SK-MEL-5 (cell line): ENCODE results near the gene NME4. TPM values are rescaled to one million over a fixed set of nuclear protein-coding genes. Genes with fewer than 3 reads are reported as not detected.
"Not testable (repeated sequence)": the region's sequence is repeated elsewhere in the genome, so short reads cannot be mapped to it uniquely, and the experiment has no call there.

Source experiments
- DNase-seq: peaks from one replicate; pipeline ENCODE4 v3.0.0-alpha.2; 2016; ENCODE audit warnings: low read depth, low spot score
- in situ Hi-C: cut with HindIII; loops from 2 replicates; pipeline ENCODE4 v1.10.0; 2016; ENCODE audit warnings: low sequenced_read_pairs, high pct_unique_total_duplicates, low pct_unique_long_range_greater_than_20kb
- total RNA-seq: library from RNA; depleted of rRNA; stranded (reverse); fragments of >200 nt; shearing (Covaris generic); gene quantifications from 2 replicates; pipeline ENCODE4 v1.2.3, GENCODE V29; 2014

The NME4 gene
- total RNA-seq, 1 experiment from 2014 or later: 176 TPM

DNA sequence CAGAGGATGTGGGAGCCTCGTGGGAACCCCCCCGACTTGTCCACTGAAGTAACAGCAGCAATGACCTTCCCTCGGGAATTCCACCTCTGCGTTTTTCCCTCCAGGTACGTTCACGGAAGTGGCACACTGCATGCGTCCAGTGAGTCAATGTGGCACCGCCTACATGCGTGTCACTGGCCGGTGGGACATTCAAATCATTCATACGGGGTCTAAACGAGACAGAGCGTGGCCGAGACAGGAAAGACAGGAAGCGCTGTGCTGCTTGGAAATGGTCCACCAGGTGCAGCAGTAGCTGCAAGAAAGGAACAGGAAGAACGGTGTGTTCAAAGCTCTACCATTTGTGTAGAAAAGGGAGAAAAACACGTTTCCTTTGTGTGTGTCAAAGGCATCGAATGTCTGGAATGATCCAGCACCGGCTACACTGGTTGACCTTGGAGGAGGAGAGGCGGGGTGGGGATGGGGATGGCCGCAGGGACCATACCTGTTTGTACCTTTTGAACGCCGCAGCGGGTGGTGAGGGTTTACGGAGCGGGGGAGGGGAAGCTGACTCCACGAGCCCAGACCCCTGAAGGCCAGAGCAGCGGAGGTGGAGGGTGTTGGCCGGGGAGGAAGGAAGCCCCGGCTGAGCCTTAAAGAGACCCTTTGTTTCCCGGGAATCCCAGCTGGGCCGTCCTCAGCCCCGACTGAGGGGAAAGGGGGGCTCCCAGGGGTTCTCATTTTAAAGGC lies 13.5 kb upstream of the NME4 start:
- DNase-seq: peak; percentile 49
- in situ Hi-C loops: no loop called here

DNA sequence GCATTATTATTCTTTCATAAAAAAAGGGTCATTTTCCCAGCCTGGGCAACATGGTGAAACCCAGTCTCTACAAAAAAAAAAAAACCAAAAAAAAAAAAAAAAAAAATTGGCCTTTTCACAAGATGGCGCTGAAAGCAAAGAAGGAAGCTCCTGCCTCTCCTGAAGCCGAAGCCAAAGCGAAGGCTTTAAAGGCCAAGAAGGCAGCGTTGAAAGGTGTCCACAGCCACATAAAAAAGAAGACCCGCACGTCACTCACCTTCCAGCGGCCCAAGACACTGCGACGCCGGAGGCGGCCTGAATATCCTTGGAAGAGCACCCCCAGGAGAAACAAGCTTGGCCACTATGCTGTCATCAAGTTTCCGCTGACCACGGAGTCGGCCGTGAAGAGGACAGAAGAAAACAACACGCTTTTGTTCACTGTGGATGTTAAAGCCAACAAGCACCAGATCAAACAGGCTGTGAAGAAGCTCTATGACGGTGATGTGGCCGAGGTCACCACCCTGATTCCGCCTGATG lies 10.3 kb upstream of the NME4 start:
- peak; percentile 96 for DNase-seq
- in situ Hi-C loops: no loop called here

DNA sequence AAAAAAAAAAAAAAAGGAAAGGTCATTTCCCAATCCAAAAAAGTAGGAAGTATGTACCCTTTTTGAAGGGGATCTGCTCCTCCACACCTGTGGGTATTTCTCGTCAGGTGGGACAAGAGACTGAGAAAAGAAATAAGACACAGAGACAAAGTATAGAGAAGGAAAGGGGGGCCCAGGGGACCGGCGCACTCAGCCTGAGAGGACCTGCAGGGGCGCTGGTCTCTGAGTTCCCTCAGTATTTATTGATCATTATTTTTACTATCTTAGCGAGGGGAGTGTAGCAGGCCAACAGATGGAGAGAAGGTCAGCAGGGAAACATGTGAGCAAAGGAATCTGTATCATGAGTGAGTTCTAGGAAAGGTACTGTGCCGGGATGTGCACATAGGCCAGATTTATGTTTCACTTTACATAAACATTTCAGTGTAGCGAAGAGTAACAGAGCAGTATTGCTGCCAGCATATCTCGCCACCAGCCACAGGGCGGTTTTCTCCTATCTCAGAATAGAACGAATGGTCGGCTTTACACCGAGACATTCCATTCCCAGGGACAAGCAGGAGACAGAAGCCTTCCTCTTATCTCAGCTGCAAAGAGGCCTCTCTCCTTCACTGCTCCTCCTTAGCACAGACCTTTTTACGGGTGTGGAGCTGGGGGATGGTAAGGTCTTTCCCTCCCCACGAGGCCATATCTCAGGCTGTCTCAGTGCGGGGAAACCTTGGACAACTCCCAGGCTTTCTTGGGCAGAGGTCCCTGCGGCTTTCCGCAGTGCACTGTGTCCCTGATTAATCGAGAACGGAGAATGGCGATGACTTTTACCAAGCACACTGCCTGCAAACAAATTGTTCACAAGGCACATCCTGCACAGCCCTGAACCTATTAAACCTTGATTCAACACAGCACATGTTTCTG lies 9.0 kb upstream of the NME4 start:
- DNase-seq, in situ Hi-C loops: not testable (repeated sequence)

DNA sequence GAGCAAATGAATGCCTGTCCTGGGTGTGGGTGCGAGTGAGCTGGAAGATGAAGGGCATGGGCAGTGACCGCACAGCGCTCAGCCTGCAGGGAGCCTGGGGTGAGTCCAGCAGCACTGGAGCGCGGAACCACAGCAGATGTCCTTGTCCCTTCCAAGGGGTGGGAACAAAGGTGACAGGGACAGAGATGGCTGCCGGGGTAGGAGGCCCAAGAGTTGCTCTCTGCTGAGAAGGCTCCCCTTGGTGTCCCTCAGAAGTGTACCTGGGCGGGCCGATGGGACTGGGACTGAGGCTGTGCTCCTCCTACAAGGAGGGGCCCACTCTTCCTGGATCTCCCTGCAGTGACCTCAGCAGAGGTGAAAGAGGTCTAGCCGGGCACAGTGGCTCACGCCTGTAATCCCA lies 7.6 kb upstream of the NME4 start:
- in situ Hi-C loops: no loop called here
- no peak for DNase-seq

DNA sequence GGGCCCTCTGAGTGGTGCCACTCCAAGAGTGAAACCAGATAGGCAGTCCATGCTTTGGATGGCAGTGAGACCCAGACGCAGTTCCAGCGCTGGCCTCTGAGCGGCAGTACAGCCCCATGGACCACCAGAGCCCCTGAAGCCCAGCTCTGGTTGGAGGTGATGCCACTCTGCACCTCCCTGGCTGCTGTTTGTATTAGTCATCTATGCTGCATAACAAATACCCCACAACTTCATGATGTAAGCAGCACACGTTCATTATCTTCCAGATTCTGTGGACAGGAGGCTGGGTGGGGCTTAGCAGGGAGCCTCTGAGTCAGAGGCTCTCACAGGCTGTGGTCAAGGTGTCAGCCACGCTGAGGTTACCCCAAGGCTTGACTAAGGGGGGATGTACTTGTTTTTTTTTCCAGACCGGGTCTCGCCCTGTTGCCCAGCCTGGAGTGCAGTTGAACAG lies 5.1 kb upstream of the NME4 start:
- in situ Hi-C loops: no loop called here
- DNase-seq: peak; percentile 58

DNA sequence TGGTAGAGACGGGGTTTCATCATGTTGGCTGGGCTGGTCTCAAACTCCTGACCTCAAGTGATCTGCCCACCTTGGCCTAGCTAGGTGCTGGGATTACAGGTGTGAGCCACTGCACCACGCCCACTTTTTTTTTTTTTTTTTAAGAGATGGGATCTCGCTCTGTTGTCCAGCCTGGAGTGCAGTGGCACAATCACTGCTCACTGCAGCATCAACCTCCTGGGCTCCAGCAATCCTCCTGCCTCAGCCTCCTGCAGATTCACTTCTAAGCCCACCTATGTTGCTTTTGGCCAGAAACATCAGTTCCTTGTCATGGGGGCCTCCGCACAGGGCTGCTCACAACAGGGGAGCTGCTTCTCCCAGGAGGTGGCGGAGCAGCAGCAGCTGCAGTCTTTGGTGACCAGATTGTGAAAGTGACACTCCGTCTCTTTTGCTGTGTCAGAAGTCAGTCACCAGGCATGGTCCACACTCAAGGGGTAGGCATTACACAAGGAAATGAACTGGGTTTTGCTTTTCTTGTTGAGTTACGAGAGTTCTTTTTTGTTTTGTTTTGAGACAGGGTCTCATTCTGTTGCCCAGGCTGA lies 4.5 kb upstream of the NME4 start:
- in situ Hi-C loops: no loop called here

DNA sequence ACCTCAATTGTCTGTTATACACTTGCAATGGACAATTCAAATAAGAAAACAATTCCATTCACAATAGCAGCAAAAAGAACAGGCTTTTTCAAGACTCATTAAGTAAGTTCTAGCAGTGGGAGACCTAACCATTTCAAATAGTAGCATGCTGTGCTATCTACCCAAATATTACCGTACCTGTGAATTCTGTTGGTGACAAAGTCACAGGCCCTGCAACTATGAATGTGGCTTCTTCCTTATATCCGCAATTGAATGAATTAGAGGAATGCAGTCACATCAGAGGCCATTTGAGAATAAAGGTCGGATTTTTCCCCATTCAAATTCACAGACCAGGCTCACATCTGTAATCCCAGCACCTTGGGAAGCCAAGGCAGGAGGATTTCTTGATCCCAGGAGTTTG lies 800 bp upstream of the NME4 start:
- no peak for DNase-seq
- in situ Hi-C loops: no loop called here

More for the DNA sequence above, 4.5 kb upstream of the NME4 start:
- no peak for DNase-seq

DNA sequence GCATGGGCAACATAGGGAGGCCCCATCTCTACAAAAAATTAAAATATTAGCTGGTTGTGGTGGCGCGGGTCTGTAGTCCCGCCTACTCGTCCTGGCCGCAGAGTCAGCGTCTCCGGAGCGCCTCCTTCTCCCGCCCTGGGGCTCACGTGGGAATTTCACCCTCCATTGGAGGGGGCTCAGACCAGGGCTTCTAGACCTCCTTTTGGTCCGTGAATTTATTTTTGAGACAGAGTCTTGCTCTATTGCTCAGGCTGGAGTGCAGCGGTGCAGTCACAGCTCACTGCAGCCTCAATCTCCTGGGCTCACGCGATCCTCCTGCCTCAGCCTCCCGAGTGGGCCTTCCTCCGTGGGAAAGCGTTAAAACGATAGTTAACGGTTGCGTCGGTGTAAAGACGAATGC lies 394 bp upstream of the NME4 start:
- DNase-seq: peak; percentile 69
- in situ Hi-C loops: no loop called here

DNA sequence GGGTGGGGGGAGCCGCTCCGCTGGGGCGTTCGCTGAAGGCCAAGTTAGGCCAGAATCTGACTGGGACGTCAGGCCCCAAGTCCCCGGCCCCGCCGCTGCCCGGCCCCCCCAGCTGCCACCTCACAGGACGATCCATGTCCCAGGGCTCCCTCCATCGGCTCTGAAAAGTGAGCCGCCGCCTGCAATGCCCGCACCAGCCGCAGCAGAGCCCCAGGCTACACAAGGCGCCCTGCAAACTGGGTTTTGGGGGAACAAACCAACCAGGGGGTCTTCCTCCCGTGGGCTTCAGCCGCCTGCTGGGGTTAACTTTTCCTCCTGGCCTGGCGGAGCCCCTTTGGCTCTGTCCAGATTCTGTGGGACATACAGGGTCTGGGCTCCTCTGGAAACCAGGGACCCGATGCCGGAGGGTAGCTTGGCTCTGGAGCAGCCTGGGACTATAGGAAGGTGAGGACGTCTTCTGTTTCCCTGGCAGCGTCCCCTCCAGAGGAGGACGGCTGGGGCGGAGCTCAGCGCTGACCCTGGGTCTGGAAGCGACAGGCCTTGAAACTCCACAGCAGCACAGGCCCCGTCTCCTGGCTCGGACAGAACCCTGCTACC lies 835 bp downstream of the NME4 start:
- peak; percentile 66 for DNase-seq
- in situ Hi-C loops: no loop called here

DNA sequence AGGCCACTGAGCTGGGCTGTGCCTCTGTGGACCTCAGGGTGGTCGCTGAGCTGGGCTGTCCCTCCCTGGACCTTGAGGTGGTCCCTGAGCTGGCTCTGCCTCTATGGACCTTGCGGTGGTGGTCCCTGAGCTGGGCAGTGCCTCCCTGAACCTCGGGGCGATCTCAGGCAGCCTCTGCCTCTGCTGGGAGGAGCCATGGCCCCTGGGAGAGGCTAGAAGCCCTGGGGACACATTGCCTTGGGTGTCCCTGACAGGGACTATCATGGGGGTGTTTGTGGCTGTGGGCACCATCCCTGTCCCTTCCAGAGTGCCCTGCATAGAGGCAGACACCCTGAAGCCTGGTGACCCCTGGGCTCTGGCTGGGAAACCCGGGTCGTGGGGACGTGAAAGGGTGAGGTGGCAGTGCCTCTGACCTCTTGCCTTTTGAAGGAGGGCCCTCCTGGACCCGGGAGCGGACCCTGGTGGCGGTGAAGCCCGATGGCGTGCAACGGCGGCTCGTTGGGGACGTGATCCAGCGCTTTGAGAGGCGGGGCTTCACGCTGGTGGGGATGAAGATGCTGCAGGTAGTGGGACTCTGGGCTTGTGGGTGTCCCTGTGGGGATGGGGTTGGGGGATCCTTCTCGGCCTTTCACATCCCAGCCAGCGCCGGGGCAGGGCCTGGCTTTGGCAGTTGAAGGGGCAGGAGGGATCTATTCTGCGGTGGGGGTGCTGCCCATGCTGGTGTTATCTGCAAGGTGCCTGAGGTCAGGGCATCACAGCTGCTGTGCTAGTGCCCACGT lies 1.8 kb downstream of the NME4 start:
- in situ Hi-C loops: no loop called here
- no peak for DNase-seq

DNA sequence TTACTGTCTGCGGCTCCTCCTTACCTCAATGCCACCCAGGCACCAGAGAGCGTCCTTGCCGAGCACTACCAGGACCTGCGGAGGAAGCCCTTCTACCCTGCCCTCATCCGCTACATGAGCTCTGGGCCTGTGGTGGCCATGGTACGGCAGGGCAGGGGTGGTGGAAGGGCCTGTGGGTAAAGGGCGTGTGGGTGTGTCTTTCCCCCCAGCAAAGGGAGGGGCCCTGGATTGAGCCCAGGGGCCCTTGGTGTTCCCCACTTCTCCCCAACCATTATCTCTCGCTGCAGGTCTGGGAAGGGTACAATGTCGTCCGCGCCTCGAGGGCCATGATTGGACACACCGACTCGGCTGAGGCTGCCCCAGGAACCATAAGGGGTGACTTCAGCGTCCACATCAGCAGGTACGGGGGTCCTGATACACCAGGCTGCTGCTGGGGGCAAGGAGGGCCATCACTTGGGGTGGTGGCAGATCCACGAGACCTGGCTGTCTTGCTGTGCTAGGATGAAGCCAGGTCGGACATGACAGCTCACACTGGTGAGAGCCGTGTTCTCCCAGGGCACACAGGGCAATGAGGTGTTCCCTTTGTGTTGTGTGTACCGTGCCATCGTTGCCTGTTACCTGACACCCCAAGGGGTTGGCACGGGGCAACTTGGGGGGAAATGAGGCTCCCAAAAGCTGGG lies 2.5 kb downstream of the NME4 start:
- DNase-seq: no peak
- in situ Hi-C loops: no loop called here

DNA sequence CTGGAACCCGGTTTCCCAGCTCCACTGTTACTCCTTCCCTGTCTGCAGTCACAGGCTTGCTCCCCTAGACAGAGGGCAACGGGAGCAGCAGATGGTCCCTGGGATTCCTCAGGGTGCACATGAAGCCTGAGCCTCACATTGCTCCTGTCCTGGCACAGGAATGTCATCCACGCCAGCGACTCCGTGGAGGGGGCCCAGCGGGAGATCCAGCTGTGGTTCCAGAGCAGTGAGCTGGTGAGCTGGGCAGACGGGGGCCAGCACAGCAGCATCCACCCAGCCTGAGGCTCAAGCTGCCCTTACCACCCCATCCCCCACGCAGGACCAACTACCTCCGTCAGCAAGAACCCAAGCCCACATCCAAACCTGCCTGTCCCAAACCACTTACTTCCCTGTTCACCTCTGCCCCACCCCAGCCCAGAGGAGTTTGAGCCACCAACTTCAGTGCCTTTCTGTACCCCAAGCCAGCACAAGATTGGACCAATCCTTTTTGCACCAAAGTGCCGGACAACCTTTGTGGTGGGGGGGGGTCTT lies 3.1 kb downstream of the NME4 start:
- in situ Hi-C loops: no loop called here
- no peak for DNase-seq

DNA sequence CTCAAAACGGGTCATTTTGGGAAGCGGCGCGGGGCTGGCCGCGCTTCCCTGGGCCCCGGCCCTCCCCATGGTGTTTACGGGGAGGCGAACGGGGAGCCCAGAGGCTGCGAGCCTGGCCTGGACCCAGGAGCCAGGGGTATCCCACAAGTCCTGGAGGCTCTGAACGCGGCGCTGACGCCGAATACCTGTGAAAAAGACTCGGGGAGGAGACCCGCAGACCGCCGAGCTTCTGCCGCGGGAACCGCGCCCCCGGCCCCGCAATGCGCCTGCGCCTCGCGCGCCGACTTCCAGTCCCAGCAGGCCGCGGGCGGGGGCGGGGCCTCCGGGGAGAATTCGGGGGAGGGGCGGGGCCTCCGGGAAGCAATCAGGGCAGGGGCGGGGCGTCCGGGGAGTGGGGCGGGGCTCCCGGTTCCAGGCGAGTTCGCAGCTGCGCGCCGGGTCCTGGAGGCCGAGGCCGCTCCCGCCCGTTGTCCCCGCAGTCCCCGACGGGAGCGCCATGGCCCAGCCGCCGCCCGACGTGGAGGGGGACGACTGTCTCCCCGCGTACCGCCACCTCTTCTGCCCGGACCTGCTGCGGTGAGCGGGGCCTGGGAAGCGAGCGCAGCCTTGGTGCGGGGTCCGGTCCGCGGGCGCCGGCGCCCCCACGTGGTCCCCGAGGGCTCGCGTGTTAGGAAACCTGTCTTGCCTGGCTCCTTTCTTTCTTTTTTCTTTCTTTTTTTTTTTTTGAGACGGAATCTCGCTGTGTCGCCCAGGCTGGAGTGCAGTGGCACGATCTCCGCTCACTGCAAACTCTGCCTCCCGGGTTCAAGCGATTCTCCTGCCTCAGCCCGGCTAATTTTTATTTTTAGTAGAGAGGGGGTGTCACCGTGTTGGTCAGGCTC lies 4.7 kb downstream of the NME4 start, which contains the start of gene DECR2:
TSS of gene DECR2 (plus strand) at position 418 of the 881 bp plus-strand sequence. CDS start at position 497, 79 bp downstream.
- peak; percentile 79 for DNase-seq
- in situ Hi-C loops: no loop called here

DNA sequence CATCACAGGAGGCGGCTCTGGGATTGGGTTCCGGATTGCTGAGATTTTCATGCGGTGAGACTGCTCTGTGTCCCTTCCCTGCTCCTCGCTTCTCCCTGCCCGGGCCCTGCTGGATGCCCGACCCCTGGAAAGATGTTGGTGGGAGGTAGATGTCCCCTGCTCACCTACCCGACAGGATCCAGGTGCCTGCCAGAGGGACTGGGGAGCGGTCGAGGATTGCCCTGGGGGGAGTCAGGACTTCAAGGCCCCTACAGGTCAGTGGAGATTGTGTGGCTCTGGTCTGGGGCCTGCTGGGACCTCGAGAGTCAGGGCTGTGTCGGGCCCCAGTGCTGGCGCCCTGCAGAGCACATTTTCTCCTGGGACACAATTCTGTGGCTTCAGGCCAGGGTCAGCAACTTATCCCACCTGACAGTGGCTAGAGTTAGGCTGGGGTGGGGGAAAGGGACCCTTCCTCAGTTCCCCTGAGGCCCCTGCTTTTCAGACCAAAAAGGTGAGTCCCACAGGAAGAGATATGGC lies 8.0 kb downstream of the NME4 start:
- in situ Hi-C loops: no loop called here
- DNase-seq: no peak
